Thoracic aorta (tissue), 2 donors: ENCODE results near the gene AK6. TPM values are rescaled to one million over a fixed set of nuclear protein-coding genes. Genes with fewer than 3 reads are reported as not detected.

Experiments used
- ATAC-seq: fragments of 150-250 bp; one replicate; pipeline ENCODE4 v1.8.0; 2017; ENCODE audit warnings: low read depth; ENCODE audit not compliant: insufficient number of reproducible peaks, low FRiP score
- DNase-seq: peaks from one replicate; pipeline ENCODE4 v3.0.0-alpha.2; 2020; ENCODE audit warnings: low spot score
- H3K27ac ChIP-seq, 2 donors: fragments of 200-600 bp; sonication (generic); 1 replicate in 1 of 2; 2 replicates in 1 of 2; pipeline ENCODE4 v1.5.1; 2016; ENCODE audit warnings: mild to moderate bottlenecking in 2 of 2, moderate library complexity in 2 of 2
- H3K27me3 ChIP-seq: fragments of 200-600 bp; sonication (generic); replicated peaks from 2 replicates; pipeline ENCODE4 v1.6.0; 2016; ENCODE audit warnings: mild to moderate bottlenecking; ENCODE audit not compliant: insufficient read depth
- H3K36me3 ChIP-seq: fragments of 200-600 bp; sonication (generic); one replicate; pipeline ENCODE4 v1.5.1; 2016
- H3K4me1 ChIP-seq, 2 donors: fragments of 200-600 bp; sonication (generic); 1 replicate in 1 of 2; 2 replicates in 1 of 2; pipeline versions ENCODE4 v1.5.1 to v1.6.0; 2016; ENCODE audit warnings: low read depth in 2 of 2, mild to moderate bottlenecking in 1 of 2; ENCODE audit not compliant: control insufficient read depth in 1 of 2
- H3K4me3 ChIP-seq: fragments of 200-600 bp; sonication (generic); 2 replicates; pipeline ENCODE4 v1.5.1; 2016; ENCODE audit warnings: mild to moderate bottlenecking
- H3K9me3 ChIP-seq: fragments of 200-600 bp; sonication (generic); 2 replicates; pipeline ENCODE4 v1.5.1; 2016
- total RNA-seq, 2 donors: library from RNA; depleted of rRNA; stranded (reverse); fragments of >200 nt; gene quantifications; one replicate each; pipeline versions ENCODE4 v1.1.0 to v1.2.3, GENCODE V29; 2016
- TF ChIP-seq, protein P1 (sequence below): fragments of 200-600 bp; sonication (generic); IDR thresholded peaks from one replicate; pipeline ENCODE4 v1.5.1; 2019; ENCODE audit warnings: antibody characterized with exemption

The AK6 gene
- total RNA-seq, 2 donors from 2014 or later, result 9.1 to 36.8 TPM

DNA sequence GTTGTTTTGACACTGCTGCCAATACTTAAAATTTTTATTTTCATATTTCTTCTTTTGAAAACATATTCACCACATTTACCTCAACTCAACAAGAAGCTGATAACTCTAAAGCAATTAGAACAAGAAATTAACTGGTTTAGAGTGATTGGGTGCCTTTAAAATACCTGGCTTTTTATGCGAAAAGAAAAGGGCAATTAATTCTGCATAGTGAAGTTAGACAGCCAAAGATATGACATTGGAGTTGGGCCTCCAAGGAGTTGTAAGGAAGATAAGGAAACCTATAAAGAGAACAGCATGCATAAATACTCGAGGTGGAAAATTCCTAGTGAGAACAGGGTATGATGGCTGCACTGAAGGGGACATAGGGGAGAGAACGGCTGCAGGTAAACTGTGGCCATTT, 9.6 kb downstream of the AK6 start:
- ATAC-seq, result no peak
- Histone ChIP-seq H3K36me3 (peaks cover 18% of the 10 kb centered on the region), H3K4me1 (no peaks in the 10 kb centered on the region), H3K9me3 (no peaks in the 10 kb centered on the region), H3K4me3 (no peak overlapping the region), H3K27ac (no peak overlapping the region), H3K27me3 (no peaks in the 10 kb centered on the region)
- TF ChIP-seq, protein P1, sequence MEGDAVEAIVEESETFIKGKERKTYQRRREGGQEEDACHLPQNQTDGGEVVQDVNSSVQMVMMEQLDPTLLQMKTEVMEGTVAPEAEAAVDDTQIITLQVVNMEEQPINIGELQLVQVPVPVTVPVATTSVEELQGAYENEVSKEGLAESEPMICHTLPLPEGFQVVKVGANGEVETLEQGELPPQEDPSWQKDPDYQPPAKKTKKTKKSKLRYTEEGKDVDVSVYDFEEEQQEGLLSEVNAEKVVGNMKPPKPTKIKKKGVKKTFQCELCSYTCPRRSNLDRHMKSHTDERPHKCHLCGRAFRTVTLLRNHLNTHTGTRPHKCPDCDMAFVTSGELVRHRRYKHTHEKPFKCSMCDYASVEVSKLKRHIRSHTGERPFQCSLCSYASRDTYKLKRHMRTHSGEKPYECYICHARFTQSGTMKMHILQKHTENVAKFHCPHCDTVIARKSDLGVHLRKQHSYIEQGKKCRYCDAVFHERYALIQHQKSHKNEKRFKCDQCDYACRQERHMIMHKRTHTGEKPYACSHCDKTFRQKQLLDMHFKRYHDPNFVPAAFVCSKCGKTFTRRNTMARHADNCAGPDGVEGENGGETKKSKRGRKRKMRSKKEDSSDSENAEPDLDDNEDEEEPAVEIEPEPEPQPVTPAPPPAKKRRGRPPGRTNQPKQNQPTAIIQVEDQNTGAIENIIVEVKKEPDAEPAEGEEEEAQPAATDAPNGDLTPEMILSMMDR, result no peak
- DNase-seq, result no peak

DNA sequence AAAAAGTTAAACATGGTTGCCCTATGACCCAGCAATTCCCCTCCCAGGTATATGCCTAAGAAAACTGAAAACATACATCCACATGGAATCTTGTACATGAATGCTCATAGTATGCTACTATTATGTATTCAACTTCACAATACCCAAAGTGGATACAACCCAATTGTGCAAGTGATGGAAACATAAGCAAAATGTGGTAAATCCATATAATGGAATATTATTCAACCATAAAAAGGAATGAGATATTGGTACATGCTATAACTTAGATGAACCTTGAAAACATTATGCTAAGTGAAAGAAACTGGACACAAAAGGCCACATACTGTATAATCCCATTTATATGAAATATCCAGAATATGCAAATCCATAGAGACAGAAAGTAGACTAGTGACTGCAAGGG, 18.7 kb downstream of the AK6 start:
- Histone ChIP-seq H3K9me3 (no peaks in the 10 kb centered on the region), H3K27me3 (no peaks in the 10 kb centered on the region), H3K36me3 (peaks cover 23% of the 10 kb centered on the region), H3K4me1 (no peaks in the 10 kb centered on the region), H3K4me3 (no peak overlapping the region), H3K27ac (no peak overlapping the region)
- TF ChIP-seq, protein P1, result no peak
- ATAC-seq, result no peak
- no peak for DNase-seq

DNA sequence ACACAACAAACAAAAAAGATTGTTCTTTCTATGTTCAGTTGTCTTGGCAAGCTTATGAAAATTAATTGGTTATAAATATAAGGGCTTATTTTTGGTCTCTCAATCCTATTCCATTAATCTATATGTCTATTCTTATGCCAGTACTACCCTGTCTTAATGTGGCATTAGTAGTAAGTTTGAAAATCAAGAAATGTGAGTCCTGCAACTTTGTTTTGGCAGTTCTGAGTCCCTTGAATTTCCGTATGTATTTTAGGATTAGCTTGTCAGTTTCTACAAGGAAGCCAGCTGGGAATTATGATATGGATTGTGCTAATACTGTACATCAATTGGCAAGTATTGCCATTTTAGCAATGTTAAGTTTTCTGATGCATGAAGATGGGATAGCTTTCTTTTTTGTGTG, 26.2 kb downstream of the AK6 start:
- Histone ChIP-seq H3K4me3 (no peak overlapping the region), H3K27me3 (no peaks in the 10 kb centered on the region), H3K36me3 (no peaks in the 10 kb centered on the region), H3K9me3 (no peaks in the 10 kb centered on the region), H3K4me1 (no peaks in the 10 kb centered on the region), H3K27ac (no peak overlapping the region)
- no peak for DNase-seq
- TF ChIP-seq, protein P1, result no peak
- ATAC-seq, result no peak

DNA sequence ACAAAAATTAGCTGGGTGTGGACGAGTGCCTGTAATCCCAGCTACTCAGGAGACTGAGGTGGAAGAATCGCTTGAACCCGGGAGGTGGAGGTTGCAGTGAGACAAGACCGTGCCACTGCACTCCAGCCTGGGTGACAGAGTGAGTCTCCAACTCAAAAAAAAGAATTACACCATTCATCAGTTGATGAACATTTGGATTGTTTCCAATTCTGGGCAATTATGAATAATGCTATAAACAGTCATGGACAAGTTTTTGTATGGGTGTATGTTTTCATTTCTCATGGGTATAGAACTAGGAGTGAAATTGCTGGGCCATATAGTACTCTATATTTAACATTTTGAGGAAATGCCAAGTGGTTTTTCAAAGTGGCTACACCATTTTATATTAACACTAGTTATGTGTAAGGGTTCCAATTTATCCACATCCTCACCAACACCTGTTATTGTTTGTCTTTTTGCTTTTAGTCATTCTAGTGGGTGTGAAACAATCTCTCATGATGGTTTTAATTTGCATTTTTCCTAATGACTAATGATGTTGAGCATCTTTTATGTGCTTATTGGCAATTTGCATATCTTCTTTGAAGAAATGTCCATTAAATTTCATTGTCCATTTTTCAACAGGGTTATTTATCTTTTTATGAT, 27.7 kb downstream of the AK6 start:
- H3K4me1 ChIP-seq, result no peaks in the 10 kb centered on the region
- H3K9me3 ChIP-seq, result no peaks in the 10 kb centered on the region
- H3K4me3 ChIP-seq, result no peak overlapping the region
- H3K27me3 ChIP-seq, result no peaks in the 10 kb centered on the region
- no peak for ATAC-seq
- H3K27ac ChIP-seq, result no peak overlapping the region
- no peak for DNase-seq
- no peaks in the 10 kb centered on the region for H3K36me3 ChIP-seq
- TF ChIP-seq, protein P1, result no peak

DNA sequence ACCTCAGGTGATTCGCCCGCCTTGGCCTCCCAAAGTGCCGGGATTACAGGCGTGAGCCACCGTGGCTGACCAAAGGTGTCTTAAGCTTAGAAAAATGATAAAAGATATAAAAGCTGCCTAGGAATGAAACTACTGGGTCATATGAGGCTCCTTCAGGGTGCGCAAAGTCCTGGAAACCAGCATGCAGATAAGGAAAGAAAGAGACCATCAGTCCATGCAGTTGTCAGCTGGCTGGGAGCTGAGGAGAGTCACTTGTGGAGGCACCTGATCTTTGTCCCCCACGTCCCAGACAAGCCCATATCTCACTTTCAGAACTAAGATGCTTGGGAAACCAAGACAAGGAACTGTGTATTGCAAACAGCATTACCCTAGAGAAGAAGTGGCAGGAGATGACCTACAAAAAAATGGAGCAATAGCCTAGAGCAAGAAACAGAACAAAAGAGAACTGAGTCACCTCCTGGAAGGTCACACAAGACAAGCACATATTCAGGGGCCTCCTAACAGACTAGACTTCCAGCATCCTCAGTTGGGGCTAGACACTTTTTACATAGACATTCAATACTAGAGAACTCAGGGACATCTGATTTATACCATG, 33.9 kb downstream of the AK6 start:
- TF ChIP-seq, protein P1, result no peak
- peaks cover 9 to 15% of the 10 kb centered on the region in 2 donors for H3K4me1 ChIP-seq
- DNase-seq (no peak), ATAC-seq (no peak)
- no peaks in the 10 kb centered on the region for H3K27me3 ChIP-seq
- no peak overlapping the region for H3K27ac ChIP-seq
- no peak overlapping the region for H3K4me3 ChIP-seq
- H3K9me3 ChIP-seq, result no peaks in the 10 kb centered on the region
- H3K36me3 ChIP-seq, result no peaks in the 10 kb centered on the region
